Globus pallidus (tissue), 1 donor: ENCODE data around the gene ADORA2A.

Experiments used
- DNase-seq: peaks from one replicate; pipeline ENCODE4 v3.0.0-alpha.2; 2015; ENCODE audit warnings: low spot score

Gene ADORA2A

GRCh38 chr22:24403346-24403745, 24.1 kb upstream of the ADORA2A start:
- DNase-seq, result no peak

- no peak for DNase-seq
Observed at GRCh38 chr22:24404561-24405275, 22.7 kb upstream of the ADORA2A start.

GRCh38 chr22:24405631-24406321, 21.6 kb upstream of the ADORA2A start:
- no peak for DNase-seq

- DNase-seq, result no peak
Observed at GRCh38 chr22:24406322-24407277, 20.8 kb upstream of the ADORA2A start.

- no peak for DNase-seq
Observed at GRCh38 chr22:24407278-24407665, 20.1 kb upstream of the ADORA2A start.

DNA sequence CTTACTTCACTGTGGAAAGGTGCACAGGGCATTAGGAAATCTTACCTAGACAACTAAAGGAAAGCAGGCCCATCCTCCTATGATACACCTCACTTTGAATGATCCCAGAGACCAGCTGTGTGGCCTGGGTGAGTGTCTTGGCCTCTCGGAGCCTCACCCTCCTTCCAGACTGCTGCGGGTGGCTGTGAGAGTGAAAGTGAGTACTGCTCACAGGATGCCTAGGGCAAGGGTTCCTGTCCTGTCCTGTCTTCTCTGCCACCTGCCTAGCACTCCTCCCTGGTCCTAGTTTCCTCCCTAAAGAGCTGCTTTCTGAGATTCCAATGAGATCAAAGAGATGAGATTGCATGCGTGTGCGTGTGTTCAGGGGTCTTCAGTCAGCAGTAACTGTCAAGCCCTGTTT, 19.5 kb upstream of the ADORA2A start:
- DNase-seq, result no peak

DNA sequence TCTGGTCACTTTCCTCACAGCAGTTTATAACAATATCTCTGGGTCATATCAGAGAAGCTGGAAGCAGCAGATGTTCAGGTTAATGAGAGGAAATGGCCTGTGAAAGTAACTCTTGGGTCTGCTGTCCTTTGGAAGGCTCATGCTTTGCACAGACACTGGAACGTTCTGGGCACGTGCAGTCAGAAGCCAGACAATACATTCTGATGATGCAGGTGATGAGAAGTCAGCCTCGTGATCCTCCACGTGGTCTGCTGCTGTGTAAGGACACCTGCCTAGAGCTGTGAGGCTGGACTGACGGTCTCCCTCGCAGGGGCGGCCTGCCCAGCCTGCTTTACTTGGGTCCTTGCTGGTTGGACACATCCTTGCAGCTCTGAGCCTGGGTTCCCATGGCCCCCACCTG, 18.8 kb upstream of the ADORA2A start:
- no peak for DNase-seq

DNA sequence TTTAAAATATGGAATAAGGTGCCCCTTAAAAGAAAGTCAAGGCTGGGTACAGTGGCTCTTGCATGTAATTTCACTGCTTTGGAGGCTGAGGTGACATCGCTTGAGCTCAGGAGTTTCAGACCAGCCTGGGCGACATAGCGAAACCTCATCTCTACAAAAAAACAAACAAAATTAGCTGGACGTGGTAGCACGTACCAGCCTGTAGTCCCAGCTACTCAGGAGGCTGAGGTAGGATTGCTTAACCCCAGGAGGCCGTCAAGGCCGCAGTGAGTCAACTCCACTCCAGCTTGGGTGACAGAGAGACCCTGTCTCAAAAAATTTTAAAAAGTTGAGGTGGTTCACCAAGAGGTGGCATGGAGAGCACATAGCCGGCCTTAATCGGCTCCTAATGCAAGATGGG, 17.7 kb upstream of the ADORA2A start:
- DNase-seq, result no peak

GRCh38 chr22:24410110-24410856, 17.1 kb upstream of the ADORA2A start:
- DNase-seq, result no peak

DNA sequence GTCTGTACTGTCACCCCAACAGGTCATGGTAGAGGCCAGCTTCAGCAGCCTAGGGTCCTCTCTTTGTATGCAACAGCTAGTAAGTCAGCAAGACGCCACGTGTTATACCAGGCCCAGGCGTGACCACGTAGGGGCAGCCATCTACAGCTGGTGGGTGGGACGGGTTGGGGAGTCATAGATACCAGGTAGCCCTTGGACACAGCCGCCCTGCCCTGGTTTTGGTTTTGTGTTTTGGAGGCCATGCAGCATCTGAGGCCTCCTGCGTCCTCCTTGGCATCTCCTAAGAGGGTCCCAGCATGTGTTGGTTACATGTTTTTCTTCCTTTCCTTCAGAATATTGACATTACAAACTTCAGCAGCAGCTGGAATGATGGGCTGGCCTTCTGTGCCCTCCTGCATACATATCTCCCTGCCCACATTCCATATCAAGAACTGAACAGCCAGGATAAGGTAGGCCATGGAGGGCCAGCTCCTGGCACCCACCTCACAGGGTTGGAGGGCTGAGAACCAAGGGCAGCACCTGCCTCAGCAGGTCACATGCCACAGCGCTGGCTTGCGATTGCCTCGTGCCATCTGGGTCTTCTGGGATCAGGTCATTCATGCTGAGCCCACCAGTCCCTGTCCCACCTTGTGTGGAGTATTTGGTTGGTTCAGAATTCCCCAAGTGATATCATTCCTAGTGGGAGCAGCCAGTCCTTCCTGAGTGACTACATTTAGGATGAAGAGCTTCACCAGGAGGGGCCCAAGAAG, 16.0 kb upstream of the ADORA2A start:
- DNase-seq, result no peak

DNA sequence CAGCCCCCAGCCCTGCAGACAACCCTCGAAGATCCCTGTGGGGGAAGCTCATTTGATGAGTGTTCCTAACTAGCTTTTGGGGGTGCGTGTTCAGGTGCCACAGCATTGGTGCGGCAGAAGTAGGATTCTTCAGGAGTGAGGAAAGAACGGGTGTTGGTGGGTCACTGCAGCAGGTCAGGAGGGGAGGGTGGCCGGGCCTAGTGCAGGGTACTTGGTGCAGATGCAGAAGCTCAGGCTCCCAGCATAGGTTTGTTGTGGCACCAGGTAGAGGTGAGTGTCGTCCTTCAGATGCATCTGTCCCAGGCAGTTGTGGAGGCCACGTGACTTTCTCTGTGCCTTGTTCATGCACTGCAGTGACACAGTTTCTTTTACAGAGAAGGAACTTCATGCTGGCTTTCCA, 15.1 kb upstream of the ADORA2A start:
- DNase-seq, result no peak

- no peak for DNase-seq
Observed at GRCh38 chr22:24413271-24413670, 14.1 kb upstream of the ADORA2A start.

GRCh38 chr22:24413736-24414385, 13.5 kb upstream of the ADORA2A start:
- DNase-seq, result no peak

GRCh38 chr22:24414523-24414922, 12.9 kb upstream of the ADORA2A start:
- no peak for DNase-seq

DNA sequence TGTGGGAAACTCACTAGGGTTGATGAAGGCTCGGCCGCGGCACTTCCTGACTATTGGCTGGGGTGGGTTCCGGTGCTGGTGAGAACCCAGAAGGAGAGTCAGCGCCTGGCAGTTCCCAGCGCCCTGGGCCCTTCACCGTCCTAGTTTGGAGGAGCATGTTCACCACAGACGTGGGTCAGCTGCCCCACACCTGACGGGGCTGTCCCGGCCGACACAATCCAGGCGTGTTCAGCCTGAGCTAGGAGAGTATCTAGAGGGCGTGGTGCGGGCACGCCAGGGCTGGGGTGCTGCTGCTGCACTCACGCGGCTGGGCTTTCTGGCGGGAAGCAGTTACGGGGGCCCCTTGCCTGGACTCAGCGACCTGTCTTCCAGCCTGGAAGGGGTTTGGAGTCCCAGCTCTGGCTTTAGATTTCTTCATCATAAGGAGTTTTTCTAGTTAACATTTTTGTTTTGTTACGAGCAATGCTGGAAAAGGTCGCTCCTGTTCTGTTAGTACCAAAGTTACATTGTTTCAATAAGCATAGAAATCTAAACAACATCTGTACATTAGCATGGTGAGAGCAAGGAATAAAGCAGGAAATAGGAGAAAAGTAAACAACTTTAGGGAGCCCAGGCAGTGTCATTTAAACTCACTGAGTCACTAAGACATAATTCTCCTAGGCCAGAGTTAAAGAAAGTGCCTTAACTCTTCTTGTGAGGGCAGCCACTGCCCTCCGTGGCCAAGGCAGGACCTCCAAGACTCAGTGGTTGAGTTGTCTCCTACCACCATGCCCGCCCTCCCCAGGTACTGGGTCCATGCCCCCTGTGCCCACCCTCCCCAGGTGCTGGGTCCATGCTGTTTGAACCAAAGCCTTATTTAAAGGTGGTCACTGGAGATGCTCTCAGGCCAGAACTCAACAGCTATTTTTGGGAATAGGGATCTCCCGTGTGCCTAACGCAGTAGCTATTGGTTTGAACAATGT, 12.1 kb upstream of the ADORA2A start:
- DNase-seq, result no peak

DNA sequence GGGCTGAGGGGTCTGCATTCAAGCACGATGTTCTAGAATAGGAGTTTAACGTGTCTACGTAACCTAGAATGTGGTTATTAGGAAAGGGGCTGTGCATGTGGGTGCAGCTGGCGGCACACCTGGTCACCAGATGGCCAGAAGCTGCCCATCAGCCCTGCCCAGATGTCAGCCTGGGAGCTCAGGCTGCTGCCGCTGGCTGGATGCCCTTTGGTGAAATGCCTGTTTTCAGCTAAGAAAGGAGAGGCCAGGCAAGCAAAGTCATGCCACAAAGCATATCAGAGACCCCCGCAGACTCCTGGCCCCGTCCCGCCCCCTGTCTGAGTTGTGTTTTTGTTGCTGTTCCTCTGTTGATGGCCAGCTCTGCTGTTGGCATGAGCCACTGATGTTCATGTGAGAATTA, 11.3 kb upstream of the ADORA2A start:
- no peak for DNase-seq

DNA sequence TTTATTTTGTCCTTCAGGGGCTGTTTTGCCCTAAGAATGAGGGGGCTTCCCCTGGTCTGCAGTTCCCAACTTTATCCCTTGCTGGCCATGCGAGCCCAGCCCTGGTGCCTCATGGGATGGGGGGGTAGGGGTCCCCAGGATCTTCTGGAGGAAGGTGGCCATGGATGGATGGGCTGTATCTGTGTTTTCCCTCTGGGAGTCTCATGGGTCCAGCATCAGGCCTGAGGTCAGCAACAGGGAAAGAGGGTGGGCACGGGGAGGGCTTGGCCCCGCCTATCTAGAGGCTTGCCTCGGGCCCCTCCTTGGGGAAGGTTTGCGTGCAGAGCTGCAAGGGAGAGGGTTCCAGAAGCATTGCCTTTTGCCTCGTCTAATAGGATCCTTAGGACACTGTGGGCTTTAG, 10.8 kb upstream of the ADORA2A start:
- no peak for DNase-seq

DNA sequence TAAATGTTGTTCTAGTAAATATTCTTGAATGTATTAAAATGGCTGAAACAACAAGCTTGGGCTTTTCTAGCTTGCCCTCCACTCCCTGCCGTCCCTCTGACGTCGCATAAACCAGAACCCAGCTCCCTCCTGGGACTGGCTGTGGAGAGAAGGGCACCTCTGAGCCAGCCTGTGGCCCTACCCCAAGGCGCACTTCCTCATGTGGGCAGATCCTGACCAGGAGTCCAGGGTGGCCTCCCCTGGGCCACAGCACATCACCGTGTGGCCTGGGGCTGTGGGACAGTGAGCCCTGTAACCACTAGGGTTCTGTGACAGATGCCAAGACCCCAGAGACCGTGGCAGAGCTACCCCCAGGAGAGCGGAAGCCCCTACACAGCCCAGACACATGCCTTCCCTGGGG, 10.2 kb upstream of the ADORA2A start:
- DNase-seq, result no peak

- DNase-seq, result no peak
Observed at GRCh38 chr22:24417901-24418641, 9.3 kb upstream of the ADORA2A start.
